Endometrial microvascular endothelial cells (primary cell): ENCODE results near the gene GUCY2F. TPM values are rescaled to one million over a fixed set of nuclear protein-coding genes. Genes with fewer than 3 reads are reported as not detected.

Experiments used
- in situ Hi-C: cut with HindIII; loops from 2 replicates; pipeline ENCODE4 v1.10.0; 2017; ENCODE audit warnings: low sequenced_read_pairs, low pct_unique_long_range_greater_than_20kb; ENCODE audit errors: inconsistent ontology term
- total RNA-seq: library from RNA; depleted of rRNA; stranded (reverse); fragments of >200 nt; gene quantifications from one replicate; pipeline ENCODE4 v1.2.3, GENCODE V29; 2015; ENCODE audit errors: inconsistent ontology term

The GUCY2F gene
- total RNA-seq, 1 donor from 2014 or later = not detected

DNA sequence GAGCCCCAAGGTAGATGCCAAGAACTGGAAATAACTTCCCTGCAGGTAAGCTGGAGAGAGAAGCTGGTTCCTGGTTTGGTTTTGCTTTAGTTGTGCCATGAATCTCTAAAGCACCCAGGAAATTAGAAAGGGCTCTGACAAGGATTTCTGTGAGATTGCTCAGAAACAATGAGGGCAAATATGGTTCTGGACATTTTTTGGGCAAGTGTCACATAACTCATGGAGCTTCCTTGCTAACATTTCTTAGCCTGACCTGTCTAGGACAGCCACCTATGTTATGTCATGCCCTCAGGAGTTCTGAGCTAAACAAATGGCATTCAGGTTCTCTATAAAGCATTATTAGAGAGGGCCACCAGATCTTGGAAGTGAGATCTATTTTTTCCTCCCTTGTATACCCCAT lies 131.8 kb downstream of the GUCY2F start:
- in situ Hi-C loops = no loop called here

DNA sequence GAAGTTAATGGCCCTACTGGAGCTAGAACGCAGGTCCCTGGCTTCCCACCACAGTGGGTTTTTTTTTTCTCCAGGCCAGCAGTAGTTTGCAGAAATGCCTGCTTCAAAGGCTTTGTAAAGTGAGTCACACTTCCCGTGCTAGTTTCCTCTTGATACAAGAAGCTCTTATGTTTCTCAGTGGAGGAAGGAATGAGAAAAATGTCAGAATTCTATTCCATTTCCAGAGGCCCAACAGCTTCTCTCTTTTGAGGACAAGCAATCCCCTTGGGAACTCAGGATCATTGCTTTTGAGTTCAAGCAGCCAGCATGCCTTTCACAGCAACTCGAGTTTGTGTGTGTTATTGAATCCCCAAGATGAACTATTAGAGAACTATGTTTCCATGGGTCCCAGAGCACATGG lies 134.3 kb downstream of the GUCY2F start:
- in situ Hi-C loops = no loop called here

DNA sequence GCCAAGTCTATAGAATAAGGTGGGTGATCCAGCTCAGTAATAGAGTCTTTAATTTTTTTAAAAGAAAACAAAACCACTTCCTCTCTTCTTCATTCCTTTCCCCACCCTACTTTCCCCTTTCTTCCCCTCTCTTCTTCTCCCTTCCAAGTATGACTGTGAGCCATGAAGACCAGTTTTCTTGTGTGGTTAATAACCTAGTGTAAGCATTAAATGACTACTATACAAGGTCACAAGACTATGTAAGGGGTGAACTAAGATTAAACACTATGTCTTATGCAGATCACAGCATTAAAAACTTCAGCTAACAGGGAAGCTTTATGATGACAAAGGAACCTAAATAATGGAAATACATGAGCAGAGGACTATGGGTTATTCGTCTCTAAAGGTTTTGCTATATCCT lies 135.4 kb downstream of the GUCY2F start:
- in situ Hi-C loops = no loop called here

DNA sequence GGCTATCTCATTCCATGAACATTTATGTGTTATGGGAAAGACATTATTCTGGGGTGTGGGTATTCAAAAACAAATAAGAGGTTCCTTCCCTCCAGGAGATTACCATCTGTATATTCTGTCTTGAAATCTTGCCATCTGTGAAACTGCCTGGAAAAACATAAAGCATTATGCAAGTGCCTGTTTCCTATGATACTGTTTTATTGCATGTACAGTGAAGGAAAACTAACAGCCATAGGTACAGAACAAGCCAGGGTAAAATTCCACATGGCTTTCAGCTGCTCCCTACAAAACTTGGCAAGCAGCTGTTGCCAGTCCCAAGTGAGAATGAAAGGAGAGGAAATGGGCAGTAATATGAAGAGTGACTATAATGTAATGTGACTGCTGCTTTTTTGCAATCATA lies 136.0 kb downstream of the GUCY2F start:
- in situ Hi-C loops = no loop called here

DNA sequence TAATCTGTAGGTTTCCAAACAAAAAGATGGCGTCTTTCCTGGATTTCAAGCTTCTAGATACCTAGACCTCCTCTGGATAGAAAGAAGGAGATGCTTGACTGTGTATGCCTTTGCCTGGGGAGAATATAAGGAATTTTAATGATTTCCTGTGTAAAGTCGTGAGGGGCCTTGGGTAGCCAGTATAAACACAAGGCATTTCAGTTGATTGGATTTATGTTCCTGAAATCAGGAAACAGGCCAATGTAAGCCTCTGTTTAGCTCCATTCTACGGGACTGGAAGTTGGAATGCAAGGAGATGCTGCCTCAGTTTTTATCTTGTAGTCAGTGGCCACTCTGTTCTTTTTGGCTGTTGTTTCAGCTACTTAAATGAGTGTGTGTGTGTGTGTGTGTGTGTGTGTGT lies 137.2 kb downstream of the GUCY2F start:
- in situ Hi-C loops = no loop called here

DNA sequence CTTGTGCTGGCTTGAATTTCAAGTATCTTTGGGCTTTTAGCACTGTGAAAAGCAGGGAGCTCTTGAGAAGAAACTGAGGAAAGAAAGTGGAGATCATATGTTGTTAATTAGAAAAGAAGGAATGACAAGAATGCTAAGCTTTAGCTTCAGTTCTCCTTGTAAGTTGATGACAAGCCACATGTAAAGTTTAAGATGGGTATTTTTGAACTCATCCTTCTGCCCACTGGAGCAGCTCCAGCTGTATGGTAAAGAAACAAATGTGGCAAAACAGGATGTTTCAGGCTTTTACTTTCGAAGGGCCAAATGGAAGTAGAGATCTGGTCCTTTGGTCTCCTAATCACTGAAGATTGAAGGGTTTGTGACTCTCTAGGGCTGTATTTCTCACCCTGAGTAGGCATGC lies 137.8 kb downstream of the GUCY2F start:
- in situ Hi-C loops = no loop called here

DNA sequence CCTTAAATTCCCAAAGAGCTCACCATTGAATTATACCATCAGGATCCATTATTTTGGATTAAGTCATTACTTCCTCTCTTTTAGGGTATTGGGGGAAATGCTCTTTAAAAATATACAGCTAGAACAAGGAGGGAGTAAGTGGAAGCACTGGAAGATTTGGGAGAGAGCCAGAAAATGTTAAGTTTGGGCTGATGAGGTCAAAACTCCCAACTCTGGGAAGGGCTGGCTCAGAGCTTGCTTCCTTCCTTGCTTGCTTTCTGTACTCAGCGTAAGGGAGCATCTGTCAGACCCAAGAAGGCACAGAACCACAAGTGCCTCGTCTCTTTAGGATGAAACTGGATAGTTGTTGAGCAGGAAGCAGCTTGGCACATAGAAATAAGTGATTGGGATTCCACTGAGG lies 138.2 kb downstream of the GUCY2F start:
- in situ Hi-C loops = no loop called here

DNA sequence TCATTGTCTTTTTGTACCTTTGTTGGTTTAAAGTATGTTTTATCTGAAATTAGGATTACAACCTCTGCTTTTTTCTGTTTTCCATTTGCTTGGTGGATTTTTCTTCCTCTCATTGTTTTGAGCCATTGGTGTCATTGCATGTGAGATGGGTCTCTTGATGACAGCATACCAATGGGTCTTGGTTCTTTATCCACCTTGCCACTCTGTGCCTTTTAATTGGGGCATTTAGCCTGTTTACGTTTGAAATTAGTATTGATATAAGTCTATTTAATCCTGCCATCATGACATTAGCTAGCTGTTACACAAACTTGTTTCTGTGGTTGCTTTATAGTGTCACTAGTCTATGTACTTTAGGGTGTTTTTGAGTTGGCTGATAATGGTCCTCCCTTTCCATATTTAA lies 145.7 kb downstream of the GUCY2F start:
- in situ Hi-C loops = no loop called here

DNA sequence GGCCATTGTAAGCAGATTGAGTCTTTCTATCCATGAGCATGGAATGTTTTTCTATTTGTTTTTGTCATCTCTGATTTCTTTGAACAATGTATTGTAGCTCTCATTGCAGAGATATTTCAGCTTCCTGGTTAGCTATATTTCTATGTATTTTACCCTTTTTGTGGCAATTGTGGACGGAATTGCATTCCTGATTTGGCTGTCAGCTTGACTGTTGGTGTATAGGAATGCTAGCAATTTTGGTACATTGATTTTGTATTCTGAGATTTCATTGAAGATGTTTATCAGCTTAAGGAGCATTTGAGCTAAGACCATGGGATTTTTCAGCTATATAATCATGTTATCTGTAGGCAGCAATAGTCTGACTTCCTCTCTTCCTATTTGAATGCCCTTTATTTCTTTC lies 154.6 kb downstream of the GUCY2F start:
- in situ Hi-C loops = no loop called here

Other genes with a start within 250 kb of the GUCY2F start
- 6.5 TPM for gene NXT2, start 54.8 kb upstream of the GUCY2F start, total RNA-seq
- not detected for gene KCNE5, start 143.1 kb upstream of the GUCY2F start, total RNA-seq